ENCODE results near the gene KLHL24. TPM values are rescaled to one million over a fixed set of nuclear protein-coding genes. Genes with fewer than 3 reads are reported as not detected.

The KLHL24 gene
- total and polyA plus RNA-seq, 2 of the 4 experiments (the other 2 are of a cell fraction), result 5.7 to 25.6 TPM

Other genes with a start within 250 kb of the KLHL24 start
- gene MCF2L2, start 207.0 kb upstream of the KLHL24 start, total RNA-seq (2012; rRNA removed), result under 0.01 TPM in 1 of 2 replicates, not detected in the other
- gene MCF2L2, start 207.0 kb upstream of the KLHL24 start, polyA plus RNA-seq (2012; rRNA removed), result 0.17 TPM in 1 of 2 replicates, not detected in the other
- gene KLHL6, start 79.9 kb upstream of the KLHL24 start, total RNA-seq (2012; rRNA removed), result not detected in 2 replicates
- gene KLHL6, start 79.9 kb upstream of the KLHL24 start, polyA plus RNA-seq (2012; rRNA removed), result not detected in 2 replicates
- gene YEATS2, start 62.2 kb downstream of the KLHL24 start, total RNA-seq (2012; rRNA removed), result 43.0 and 45.0 TPM in 2 replicates
- 30.1 and 32.0 TPM in 2 replicates for gene YEATS2, start 62.2 kb downstream of the KLHL24 start, polyA plus RNA-seq (2012; rRNA removed)
- 1.9 and 2.7 TPM in 2 replicates for gene MAP6D1, start 190.0 kb downstream of the KLHL24 start, total RNA-seq (2012; rRNA removed)
- gene MAP6D1, start 190.0 kb downstream of the KLHL24 start, polyA plus RNA-seq (2012; rRNA removed), result 5.2 and 6.6 TPM in 2 replicates
- 35.5 and 44.2 TPM in 2 replicates for gene PARL, start 249.3 kb downstream of the KLHL24 start, total RNA-seq (2012; rRNA removed)
- gene PARL, start 249.3 kb downstream of the KLHL24 start, polyA plus RNA-seq (2012; rRNA removed), result 35.3 and 42.6 TPM in 2 replicates